GM10266 (cell line): ENCODE data around the gene ADAMTS6.

Source experiments
- DNase-seq: peaks from one replicate; pipeline ENCODE4 v3.0.0; 2012; ENCODE audit errors: extremely low spot score
- TF ChIP-seq, protein P1 (sequence below): IDR thresholded peaks from 2 replicates; pipeline ENCODE4 v1.5.1; 2012; ENCODE audit warnings: mild to moderate bottlenecking, low read depth; ENCODE audit not compliant: control insufficient read depth, insufficient read depth; ENCODE audit errors: missing control alignments

ADAMTS6 gene

DNA sequence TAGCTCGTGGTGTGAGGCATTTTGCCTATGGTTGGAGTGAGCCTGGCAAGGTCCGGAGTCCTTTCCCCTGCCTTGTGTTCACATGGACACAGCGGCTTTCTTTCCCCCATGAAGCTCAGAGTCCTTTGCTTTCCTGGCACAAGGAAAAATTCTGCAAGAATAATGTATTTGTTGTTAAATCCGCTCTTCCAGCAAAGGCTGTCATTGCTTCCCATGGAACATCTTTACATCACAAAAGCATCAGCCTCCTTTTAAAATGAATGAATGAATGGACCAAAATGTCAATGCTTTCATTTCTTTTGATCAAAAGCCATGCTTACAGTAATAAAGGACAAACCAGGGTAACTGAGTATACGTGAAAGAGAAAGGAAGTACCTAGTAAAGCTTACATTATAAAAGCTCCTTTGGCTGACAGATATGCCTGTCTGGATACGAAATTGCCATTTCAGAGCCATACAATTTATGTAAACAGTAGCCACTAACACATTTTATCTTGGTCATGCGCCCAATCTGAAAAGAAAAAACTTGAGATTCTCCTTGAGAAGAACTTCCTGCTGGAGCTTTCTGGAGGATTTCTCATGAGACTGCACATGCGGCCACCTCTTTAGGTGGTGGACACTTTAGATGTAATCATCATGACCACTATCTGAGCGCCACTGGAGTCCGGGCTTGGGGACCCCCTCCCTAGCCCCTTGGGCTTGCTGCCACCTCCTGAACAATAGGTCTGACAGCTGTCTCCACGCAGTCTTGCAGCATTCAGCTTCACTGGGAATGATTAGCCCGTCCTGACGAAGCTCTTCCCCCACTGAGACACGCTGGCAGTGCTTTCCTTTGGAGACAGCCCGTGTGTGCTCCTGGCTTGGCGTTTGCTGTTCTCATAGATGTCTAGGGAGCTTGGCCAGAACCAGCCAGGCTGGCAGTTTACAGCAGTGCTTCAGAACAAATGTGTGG lies 355.9 kb downstream of the ADAMTS6 start:
- DNase-seq = no peak
- TF ChIP-seq, protein P1, sequence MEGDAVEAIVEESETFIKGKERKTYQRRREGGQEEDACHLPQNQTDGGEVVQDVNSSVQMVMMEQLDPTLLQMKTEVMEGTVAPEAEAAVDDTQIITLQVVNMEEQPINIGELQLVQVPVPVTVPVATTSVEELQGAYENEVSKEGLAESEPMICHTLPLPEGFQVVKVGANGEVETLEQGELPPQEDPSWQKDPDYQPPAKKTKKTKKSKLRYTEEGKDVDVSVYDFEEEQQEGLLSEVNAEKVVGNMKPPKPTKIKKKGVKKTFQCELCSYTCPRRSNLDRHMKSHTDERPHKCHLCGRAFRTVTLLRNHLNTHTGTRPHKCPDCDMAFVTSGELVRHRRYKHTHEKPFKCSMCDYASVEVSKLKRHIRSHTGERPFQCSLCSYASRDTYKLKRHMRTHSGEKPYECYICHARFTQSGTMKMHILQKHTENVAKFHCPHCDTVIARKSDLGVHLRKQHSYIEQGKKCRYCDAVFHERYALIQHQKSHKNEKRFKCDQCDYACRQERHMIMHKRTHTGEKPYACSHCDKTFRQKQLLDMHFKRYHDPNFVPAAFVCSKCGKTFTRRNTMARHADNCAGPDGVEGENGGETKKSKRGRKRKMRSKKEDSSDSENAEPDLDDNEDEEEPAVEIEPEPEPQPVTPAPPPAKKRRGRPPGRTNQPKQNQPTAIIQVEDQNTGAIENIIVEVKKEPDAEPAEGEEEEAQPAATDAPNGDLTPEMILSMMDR = no peak

DNA sequence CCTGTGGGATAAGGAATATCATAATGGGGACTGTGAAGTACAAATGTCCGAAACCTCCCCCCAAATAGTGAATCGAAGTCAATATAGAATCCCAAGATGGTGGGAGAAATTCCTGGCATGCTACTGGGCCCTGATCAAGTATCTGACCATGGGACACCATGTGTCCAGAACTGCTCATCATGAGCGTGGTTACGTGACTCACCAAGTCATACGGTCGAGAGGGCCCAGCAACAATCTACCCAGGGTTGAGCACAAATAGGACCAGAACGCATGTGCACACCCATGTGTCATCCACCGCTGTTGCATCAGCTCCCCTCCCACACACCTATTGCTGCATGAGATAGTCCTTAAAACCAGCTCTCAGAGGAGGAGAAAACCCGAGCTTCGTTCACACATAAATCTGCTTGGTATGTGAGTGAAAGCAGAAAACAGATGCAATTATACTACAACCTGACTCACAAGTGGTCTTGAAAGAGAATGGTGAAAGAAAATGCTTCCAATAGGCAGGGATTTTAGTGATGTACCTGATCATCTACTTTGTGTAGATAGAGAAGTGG lies 359.8 kb downstream of the ADAMTS6 start:
- TF ChIP-seq, protein P1 = no peak
- DNase-seq = no peak

DNA sequence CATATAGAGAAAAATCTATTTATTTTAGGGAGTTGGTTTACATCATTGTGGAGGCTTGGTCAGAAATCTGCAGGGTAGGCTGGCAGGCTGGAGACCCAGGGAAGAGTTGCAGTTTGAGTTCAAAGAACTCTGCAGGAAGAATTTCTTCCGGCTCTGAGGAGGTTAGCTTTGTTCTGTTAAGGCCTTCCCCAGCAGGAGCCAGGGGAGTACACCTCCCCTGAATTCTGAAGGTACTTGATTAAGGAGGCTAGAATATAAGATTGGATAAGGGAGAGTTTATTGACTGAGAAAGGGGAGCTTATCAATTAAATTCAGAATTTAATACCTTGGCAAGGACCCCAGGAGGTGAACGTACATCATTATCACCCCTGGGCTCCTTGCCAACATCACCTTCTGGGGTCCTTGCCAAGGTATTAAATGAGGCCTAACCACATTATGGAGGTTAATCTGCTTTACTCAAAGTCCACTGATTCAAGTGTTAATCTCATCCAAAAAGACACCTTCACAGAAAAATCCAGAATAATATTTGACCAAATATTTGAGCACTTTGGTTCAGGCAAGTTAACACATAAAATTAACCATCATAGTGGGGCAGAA lies 361.3 kb downstream of the ADAMTS6 start:
- DNase-seq = no peak

DNA sequence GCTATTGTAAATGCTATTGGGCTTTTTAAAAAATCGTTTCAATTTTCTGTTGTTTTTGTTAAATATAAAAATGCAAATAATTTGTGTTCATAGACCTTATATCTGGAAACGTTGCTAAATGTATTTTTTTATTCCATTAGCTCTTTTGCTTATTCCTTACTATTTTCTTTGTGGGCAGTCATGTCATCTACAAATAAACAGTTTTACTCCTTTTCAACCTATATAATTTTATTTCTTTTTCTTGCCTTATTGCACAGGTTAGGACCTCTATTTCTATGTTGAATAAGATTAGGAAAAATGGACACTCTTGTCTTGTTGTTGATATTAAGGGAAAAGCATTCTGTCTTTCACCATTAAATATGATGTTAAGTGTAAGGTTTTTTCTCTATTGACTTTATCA lies 364.2 kb downstream of the ADAMTS6 start:
- TF ChIP-seq, protein P1 = no peak
- DNase-seq = no peak

More for the DNA sequence above, 361.3 kb downstream of the ADAMTS6 start:
- TF ChIP-seq, protein P1 = no peak

DNA sequence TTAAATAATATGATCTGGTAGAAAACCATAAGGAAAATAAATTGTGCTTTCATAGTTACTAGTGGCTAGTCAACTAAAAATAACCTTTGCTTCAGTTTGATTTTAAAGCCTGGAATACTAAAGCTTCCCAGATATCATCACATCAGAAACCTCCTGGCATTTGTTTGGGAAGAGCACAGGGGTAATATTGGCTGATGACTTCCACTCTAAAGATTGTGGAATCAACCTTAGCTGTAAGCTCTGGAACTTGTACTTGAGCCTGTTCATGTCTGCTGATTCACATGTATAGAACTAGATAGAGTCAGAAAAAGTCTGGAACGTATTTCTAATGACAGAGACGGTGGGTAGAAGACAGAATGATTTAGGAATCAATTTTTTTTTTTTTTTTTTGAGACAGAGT lies 367.9 kb downstream of the ADAMTS6 start:
- TF ChIP-seq, protein P1 = no peak
- DNase-seq = no peak

DNA sequence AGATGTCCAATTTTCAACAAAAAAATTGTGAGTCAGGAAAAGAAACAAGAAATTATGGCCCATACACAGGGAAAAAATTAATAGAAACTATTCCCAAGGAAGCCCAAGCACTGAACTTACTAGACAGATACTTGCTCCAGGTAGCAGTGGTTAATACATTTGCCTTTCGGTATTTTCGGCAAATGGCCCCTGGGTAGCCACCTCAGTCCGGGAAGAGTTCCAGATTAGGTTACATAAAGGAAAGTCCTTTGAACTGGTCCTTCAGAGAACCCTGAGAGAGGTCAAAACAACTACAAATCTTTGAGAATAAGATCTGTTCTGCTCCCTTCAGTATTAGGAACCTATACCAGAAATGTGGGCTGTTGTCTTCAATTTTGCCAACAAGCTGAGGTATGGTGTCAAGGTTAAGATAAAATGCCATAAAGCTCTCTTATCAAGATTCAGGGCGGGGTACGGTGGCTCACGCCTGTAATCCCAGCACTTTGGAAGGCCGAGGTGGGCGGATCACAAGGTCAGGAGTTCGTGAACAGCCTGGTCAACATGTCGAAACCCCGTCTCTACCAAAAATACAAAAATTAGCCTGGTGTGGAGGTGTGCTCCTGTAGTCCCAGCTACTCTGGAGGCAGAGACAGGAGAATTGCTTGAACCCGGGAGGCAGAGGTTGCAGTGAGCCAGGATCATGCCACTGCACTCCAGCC lies 369.6 kb downstream of the ADAMTS6 start:
- TF ChIP-seq, protein P1 = no peak
- no peak for DNase-seq
